HEK293 (cell line): ENCODE data around the gene ASCC1.

Experiments
- CTCF ChIA-PET: fragments of 350-600 bp; formaldehyde crosslinking; extraction: SDS; loops from one replicate; lab custom pipeline; 2021; ENCODE audit warnings: antibody characterized with exemption; lab: Yijun Ruan, JAX
- POLR2A ChIA-PET: fragments of 300-600 bp; formaldehyde crosslinking; extraction: SDS; loops from one replicate; lab custom pipeline; 2020; ENCODE audit warnings: antibody characterized with exemption, inconsistent platforms; lab: Yijun Ruan, JAX
- H3K27ac ChIP-seq: fragments of 200-500 bp; sonication (Bioruptor generic); 2 replicates; pipeline ENCODE4 v1.5.1; 2014; ENCODE audit warnings: low read depth, low read length, control low read depth, inconsistent platforms; ENCODE audit errors: extremely low read depth
- H3K36me3 ChIP-seq, 2 experiments: fragments of 200-500 bp in 1 of 2; sonication (Bioruptor generic) in 1 of 2; 1 replicate in 1 of 2; 2 replicates in 1 of 2; pipeline ENCODE4 v1.5.1; 2014 to 2017; ENCODE audit warnings: inconsistent platforms in 2 of 2, low read length in 2 of 2; ENCODE audit not compliant: control insufficient read depth in 2 of 2, insufficient read depth in 1 of 2
- H3K4me1 ChIP-seq: fragments of 200-500 bp; sonication (Bioruptor generic); 2 replicates; pipeline ENCODE4 v1.5.1; 2014; ENCODE audit warnings: mild to moderate bottlenecking, low read length, inconsistent platforms; ENCODE audit not compliant: control insufficient read depth, insufficient read depth
- H3K4me3 ChIP-seq: 2 replicates; pipeline ENCODE4 v1.5.1; 2011; ENCODE audit warnings: low read depth, mild to moderate bottlenecking, control low read depth, low read length, moderate library complexity
- H3K9me3 ChIP-seq: fragments of 200-500 bp; sonication (Bioruptor generic); 2 replicates; pipeline ENCODE4 v1.5.1; 2014; ENCODE audit warnings: low read depth, low read length, inconsistent platforms; ENCODE audit not compliant: control insufficient read depth, insufficient read depth
- FEZF1 ChIP-seq: fragments of 450-650 bp; formaldehyde crosslinking; IDR thresholded peaks from 2 replicates; pipeline ENCODE4 v1.5.1; 2016; ENCODE audit warnings: missing biosample characterization, missing genetic modification characterization
- HOXD13 ChIP-seq: sonication (generic); formaldehyde crosslinking; IDR thresholded peaks from 2 replicates; pipeline ENCODE4 v1.8.0; 2022; ENCODE audit warnings: missing genetic modification reagents, borderline replicate concordance
- KLF8 ChIP-seq: fragments of 450-650 bp; formaldehyde crosslinking; IDR thresholded peaks from 2 replicates; pipeline ENCODE4 v1.5.1; 2016; ENCODE audit warnings: missing biosample characterization, missing genetic modification characterization
- KLF9 ChIP-seq: fragments of 450-650 bp; formaldehyde crosslinking; IDR thresholded peaks from 2 replicates; pipeline ENCODE4 v1.5.1; 2016; ENCODE audit warnings: missing biosample characterization, missing genetic modification characterization, low read depth
- REPIN1 ChIP-seq: fragments of 450-650 bp; formaldehyde crosslinking; IDR thresholded peaks from 2 replicates; pipeline ENCODE4 v1.5.1; 2017; ENCODE audit warnings: missing biosample characterization, missing genetic modification characterization, low read depth
- SCRT2 ChIP-seq: fragments of 450-650 bp; formaldehyde crosslinking; IDR thresholded peaks from 2 replicates; pipeline ENCODE4 v1.5.1; 2016; ENCODE audit warnings: missing biosample characterization, missing genetic modification characterization
- ZBTB11 ChIP-seq: fragments of 450-650 bp; formaldehyde crosslinking; conservative IDR thresholded peaks from 2 replicates; pipeline ENCODE4 v1.5.1; 2016; ENCODE audit warnings: low read depth, missing biosample characterization, missing genetic modification characterization
- ZBTB26 ChIP-seq: fragments of 450-650 bp; formaldehyde crosslinking; optimal IDR thresholded peaks from 2 replicates; pipeline ENCODE3; 2016; ENCODE audit warnings: missing biosample characterization, mild to moderate bottlenecking, missing genetic modification characterization
- ZNF19 ChIP-seq: fragments of 450-650 bp; formaldehyde crosslinking; IDR thresholded peaks from 2 replicates; pipeline ENCODE4; 2016; ENCODE audit warnings: missing biosample characterization, missing genetic modification characterization, low read depth
- ZNF280D ChIP-seq: fragments of 450-650 bp; formaldehyde crosslinking; IDR thresholded peaks from 2 replicates; pipeline ENCODE4 v1.5.1; 2016; ENCODE audit warnings: missing biosample characterization, missing genetic modification characterization
- ZNF394 ChIP-seq: fragments of 450-650 bp; formaldehyde crosslinking; IDR thresholded peaks from 2 replicates; pipeline ENCODE4 v1.5.1; 2016; ENCODE audit warnings: missing biosample characterization, missing genetic modification characterization, mild to moderate bottlenecking, moderate library complexity, borderline replicate concordance
- ZNF48 ChIP-seq: fragments of 450-650 bp; formaldehyde crosslinking; IDR thresholded peaks from 2 replicates; pipeline ENCODE4 v1.5.1; 2016; ENCODE audit warnings: missing biosample characterization, missing genetic modification characterization
- ZNF501 ChIP-seq: fragments of 450-650 bp; formaldehyde crosslinking; IDR thresholded peaks from 2 replicates; pipeline ENCODE4 v1.5.1; 2016; ENCODE audit warnings: missing biosample characterization, missing genetic modification characterization
- ZNF677 ChIP-seq: fragments of 450-650 bp; IDR thresholded peaks from 2 replicates; pipeline ENCODE4 v1.5.0; 2018; ENCODE audit warnings: missing biosample characterization, mild to moderate bottlenecking, missing genetic modification characterization, moderate library complexity
- ZNF768 ChIP-seq: fragments of 450-650 bp; formaldehyde crosslinking; IDR thresholded peaks from 2 replicates; pipeline ENCODE4 v1.5.1; 2018; ENCODE audit warnings: missing biosample characterization, mild to moderate bottlenecking, missing genetic modification characterization
- ZNF791 ChIP-seq: fragments of 450-650 bp; formaldehyde crosslinking; IDR thresholded peaks from 2 replicates; pipeline ENCODE4 v1.5.1; 2016; ENCODE audit warnings: missing biosample characterization, missing genetic modification characterization

Gene ASCC1

GRCh38 chr10:72073708-72074573 lies 142.1 kb downstream of the ASCC1 start:
- CTCF ChIA-PET, result interaction anchor here (0.7 to 0.8 kb wide), 2 partner anchors 25 to 27 kb away, joined by 3 to 4 read pairs; no protein-coding TSS in a partner anchor
- Histone ChIP-seq H3K4me3 (no peak overlapping the region), H3K4me1 (no peaks in the 10 kb centered on the region), H3K36me3 (no peaks in the 10 kb centered on the region), H3K9me3 (no peaks in the 10 kb centered on the region), H3K27ac (no peak overlapping the region)
- POLR2A ChIA-PET, result no interaction called here
- TF ChIP-seq ZNF768 (tag by site-specific recombination) (no peak), HOXD13 (CRISPR knock-in tag) (no peak), ZNF501 (tag by site-specific recombination) (no peak)

GRCh38 chr10:72072639-72073038 lies 143.4 kb downstream of the ASCC1 start:
- Histone ChIP-seq H3K4me3 (no peak overlapping the region), H3K4me1 (no peaks in the 10 kb centered on the region), H3K27ac (no peak overlapping the region), H3K9me3 (no peaks in the 10 kb centered on the region), H3K36me3 (no peaks in the 10 kb centered on the region)
- ChIA-PET CTCF (no interaction called here), POLR2A (no interaction called here)
- TF ChIP-seq ZNF677 (tag by site-specific recombination) (no peak), FEZF1 (no peak), KLF9 (tag by site-specific recombination) (no peak), ZNF791 (tag by site-specific recombination) (no peak), KLF8 (no peak), ZNF280D (tag by site-specific recombination) (no peak), ZBTB11 (no peak), ZNF19 (no peak), SCRT2 (tag by site-specific recombination) (no peak), REPIN1 (no peak), ZBTB26 (tag by site-specific recombination) (no peak), ZNF394 (tag by site-specific recombination) (no peak), ZNF48 (tag by site-specific recombination) (no peak)
